ENCODE data around the gene RHBDD3.
A peak's percentile ranks its signal among the peaks of the same experiment; 100 is the strongest.

RHBDD3 gene

GRCh38 chr22:29301716-29302401 is 34.1 kb upstream of the RHBDD3 start (continued):
- no peak for TF ChIP-seq EGR2 (tag by site-specific recombination; IDR thresholded peaks at IDR 0.05; ENCODE audit: low read depth)
- TF ChIP-seq ZNF132 (tag by site-specific recombination; IDR thresholded peaks at IDR 0.05; ENCODE audit: borderline replicate concordance): no peak
- no peak for TF ChIP-seq IKZF3 (tag by site-specific recombination; IDR thresholded peaks at IDR 0.05)
- no peak for TF ChIP-seq ZNF530 (tag by site-specific recombination; IDR thresholded peaks at IDR 0.05; ENCODE audit: low read depth)
- no peak for TF ChIP-seq ZFP3 (tag by site-specific recombination; IDR thresholded peaks at IDR 0.05; ENCODE audit: low read depth)
- TF ChIP-seq ZNF449 (tag by site-specific recombination; IDR thresholded peaks at IDR 0.05): no peak
- TF ChIP-seq ZNF600 (tag by site-specific recombination; IDR thresholded peaks at IDR 0.05): peak; percentile 60; the same call in 1 of the 2 replicates
- TF ChIP-seq ZNF571 (tag by site-specific recombination; IDR thresholded peaks at IDR 0.05): no peak
- no peak for TF ChIP-seq ZNF426 (tag by site-specific recombination; IDR thresholded peaks at IDR 0.05)
- 0 out of 2 replicates have a peak, but pooled peaks have one; percentile 6 for TF ChIP-seq ZBTB8A (tag by site-specific recombination; IDR thresholded peaks at IDR 0.05)
- no peak for TF ChIP-seq ZNF175 (tag by site-specific recombination; IDR thresholded peaks at IDR 0.05)
- no peak for TF ChIP-seq GLIS1 (tag by site-specific recombination; IDR thresholded peaks at IDR 0.05)
- 0 out of 2 replicates have a peak, but pooled peaks have one; percentile 34 for TF ChIP-seq ZBTB48 (tag by site-specific recombination; IDR thresholded peaks at IDR 0.05)
- no peak for TF ChIP-seq ZNF768 (tag by site-specific recombination; IDR thresholded peaks at IDR 0.05)
- TF ChIP-seq ZNF792 (tag by site-specific recombination; IDR thresholded peaks at IDR 0.05): no peak
- TF ChIP-seq ZNF529 (tag by site-specific recombination; IDR thresholded peaks at IDR 0.05; ENCODE audit: insufficient replicate concordance): no peak
- TF ChIP-seq ZNF76 (tag by site-specific recombination; IDR thresholded peaks at IDR 0.05; ENCODE audit: borderline replicate concordance, low read depth): no peak
- TF ChIP-seq ZNF350 (tag by site-specific recombination; IDR thresholded peaks at IDR 0.05): no peak
- TF ChIP-seq ZNF354C (tag by site-specific recombination; IDR thresholded peaks at IDR 0.05; ENCODE audit: borderline replicate concordance, low read depth): no peak
- no peak for TF ChIP-seq WT1 (tag by site-specific recombination; IDR thresholded peaks at IDR 0.05)
- no peak for TF ChIP-seq ZNF513 (tag by site-specific recombination; IDR thresholded peaks at IDR 0.05)
- no peak for TF ChIP-seq KLF8 (tag by site-specific recombination; IDR thresholded peaks at IDR 0.05)
- no peak for TF ChIP-seq ZSCAN23 (tag by site-specific recombination; IDR thresholded peaks at IDR 0.05)

- ChIA-PET POLR2A (interaction anchor here (0.5 to 1.2 kb wide), 5 partner anchors 10 to 1366 kb away, joined by 3 to 4 read pairs (median 4); no protein-coding TSS in a partner anchor), CTCF (interaction anchor here (0.7 to 2.5 kb wide), 2 partner anchors 12 to 41 kb away, joined by 4 to 6 read pairs; no protein-coding TSS in a partner anchor)
- Histone ChIP-seq H3K4me1 (ENCODE audit: control insufficient read depth, insufficient read depth, low read length) (no peaks in the 10 kb centered on the region), H3K4me3 (ENCODE audit: low read depth, low read length) (no peak overlapping the region), H3K27ac (ENCODE audit: extremely low read depth, low read depth, low read length) (0 out of 2 replicates have a peak overlapping the region, but pooled peaks have one; percentile 13), H3K9me3 (ENCODE audit: control insufficient read depth, insufficient read depth, low read depth, low read length) (no peaks in the 10 kb centered on the region), H3K36me3 (ENCODE audit: control insufficient read depth in 2 of 2, insufficient read depth in 1 of 2, low read length in 2 of 2) (peaks cover 30 to 60% of the 10 kb centered on the region in 2 experiments)
- TF ChIP-seq PRDM6 (tag by site-specific recombination; IDR thresholded peaks at IDR 0.05): no peak
- no peak for TF ChIP-seq ZSCAN30 (tag by site-specific recombination; IDR thresholded peaks at IDR 0.05)
- 0 out of 2 replicates have a peak, but pooled peaks have one; percentile 42 for TF ChIP-seq ZEB2 (tag by site-specific recombination; IDR thresholded peaks at IDR 0.05)
- TF ChIP-seq MZF1 (tag by site-specific recombination; IDR thresholded peaks at IDR 0.05; ENCODE audit: borderline replicate concordance): peak; percentile 20; the same call in 1 of the 2 replicates
- TF ChIP-seq SP2 (tag by site-specific recombination; IDR thresholded peaks at IDR 0.05): peak; percentile 25
- TF ChIP-seq ZNF560 (tag by site-specific recombination; IDR thresholded peaks at IDR 0.05; ENCODE audit: borderline replicate concordance): no peak
- peak; percentile 67; the same call in 1 of the 2 replicates for TF ChIP-seq PATZ1 (tag by site-specific recombination; IDR thresholded peaks at IDR 0.05)
Measured at GRCh38 chr22:29300807-29301601, 33.2 kb upstream of the RHBDD3 start.

Data from HEK293 (cell line).